ENCODE results near the gene RICTOR. TPM values are rescaled to one million over a fixed set of nuclear protein-coding genes. Genes with fewer than 3 reads are reported as not detected.

Gene RICTOR
- total and polyA plus RNA-seq, 4 donors = 4.9 to 102 (median 19.7) TPM

DNA sequence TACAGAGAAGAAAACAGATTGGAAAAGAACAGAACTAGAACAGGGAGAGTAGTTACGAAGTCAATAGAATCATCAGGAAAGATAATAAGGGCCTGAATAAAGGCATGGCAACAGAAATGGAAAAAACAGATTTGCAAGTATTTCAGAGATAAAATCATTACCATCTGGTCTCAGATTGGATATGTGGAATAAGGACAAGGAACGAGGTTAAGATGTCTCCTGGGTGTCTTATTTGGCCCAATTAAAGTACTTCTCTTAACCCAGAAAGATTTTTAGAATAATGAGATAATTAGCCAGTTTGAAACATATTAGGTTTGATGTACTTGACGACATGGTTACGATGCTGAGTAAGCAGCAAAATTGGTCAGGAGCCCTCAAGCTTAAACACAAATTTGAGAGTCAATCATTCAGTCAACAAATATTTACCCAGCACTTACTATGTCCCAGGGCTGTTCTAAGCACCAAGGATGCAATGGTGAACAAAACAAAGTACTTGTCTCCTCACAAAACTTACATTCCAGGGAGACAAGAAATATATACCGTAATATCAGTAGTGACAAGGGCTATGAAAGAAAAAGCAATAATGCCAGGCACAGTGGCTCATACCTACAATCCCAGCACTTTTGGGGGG lies 18.3 kb downstream of the RICTOR start:
- no peak overlapping the region for H3K27ac ChIP-seq (ENCODE audit: low read depth in 1 of 2, low read length in 1 of 2)
- no peaks in the 10 kb centered on the region for H3K9me3 ChIP-seq (ENCODE audit: control insufficient read depth in 4 of 4, insufficient read depth in 3 of 4, low read length in 3 of 4)
- no peak for ATAC-seq (ENCODE audit: insufficient read depth, low FRiP score)
- no peaks in the 10 kb centered on the region for H3K36me3 ChIP-seq (ENCODE audit: control insufficient read depth in 4 of 4, insufficient read depth in 4 of 4, low read length in 4 of 4)
- peaks cover 0 to 25% (median 0%) of the 10 kb centered on the region in 5 donors for H3K4me1 ChIP-seq (ENCODE audit: control insufficient read depth in 5 of 5, insufficient read depth in 5 of 5, low read length in 5 of 5)
- no peak for DNase-seq
- no peak overlapping the region for H3K4me3 ChIP-seq
- H3K27me3 ChIP-seq (ENCODE audit: control insufficient read depth in 3 of 3, insufficient read depth in 3 of 3, low read length in 2 of 3) = no peaks in the 10 kb centered on the region
- WGBS, 2 donors = 76 to 90% methylated on average over 5 of the region's 5 CpGs
- no peak overlapping the region for H3K9ac ChIP-seq (ENCODE audit: insufficient read depth in 1 of 2, low read length in 2 of 2)
- TF ChIP-seq, protein P1, sequence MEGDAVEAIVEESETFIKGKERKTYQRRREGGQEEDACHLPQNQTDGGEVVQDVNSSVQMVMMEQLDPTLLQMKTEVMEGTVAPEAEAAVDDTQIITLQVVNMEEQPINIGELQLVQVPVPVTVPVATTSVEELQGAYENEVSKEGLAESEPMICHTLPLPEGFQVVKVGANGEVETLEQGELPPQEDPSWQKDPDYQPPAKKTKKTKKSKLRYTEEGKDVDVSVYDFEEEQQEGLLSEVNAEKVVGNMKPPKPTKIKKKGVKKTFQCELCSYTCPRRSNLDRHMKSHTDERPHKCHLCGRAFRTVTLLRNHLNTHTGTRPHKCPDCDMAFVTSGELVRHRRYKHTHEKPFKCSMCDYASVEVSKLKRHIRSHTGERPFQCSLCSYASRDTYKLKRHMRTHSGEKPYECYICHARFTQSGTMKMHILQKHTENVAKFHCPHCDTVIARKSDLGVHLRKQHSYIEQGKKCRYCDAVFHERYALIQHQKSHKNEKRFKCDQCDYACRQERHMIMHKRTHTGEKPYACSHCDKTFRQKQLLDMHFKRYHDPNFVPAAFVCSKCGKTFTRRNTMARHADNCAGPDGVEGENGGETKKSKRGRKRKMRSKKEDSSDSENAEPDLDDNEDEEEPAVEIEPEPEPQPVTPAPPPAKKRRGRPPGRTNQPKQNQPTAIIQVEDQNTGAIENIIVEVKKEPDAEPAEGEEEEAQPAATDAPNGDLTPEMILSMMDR (IDR thresholded peaks at IDR 0.05; ENCODE audit: control extremely low read depth, extremely low read depth) = no peak

GRCh38 chr5:39055027-39055767 lies 19.0 kb downstream of the RICTOR start:
- peaks cover 0 to 24% (median 0%) of the 10 kb centered on the region in 5 donors for H3K4me1 ChIP-seq (ENCODE audit: control insufficient read depth in 5 of 5, insufficient read depth in 5 of 5, low read length in 5 of 5)
- ATAC-seq (ENCODE audit: insufficient read depth, low FRiP score) (no peak), DNase-seq (no peak)
- no peak overlapping the region for H3K4me3 ChIP-seq
- H3K27ac ChIP-seq (ENCODE audit: low read depth in 1 of 2, low read length in 1 of 2) = no peak overlapping the region
- H3K27me3 ChIP-seq (ENCODE audit: control insufficient read depth in 3 of 3, insufficient read depth in 3 of 3, low read length in 2 of 3) = no peaks in the 10 kb centered on the region
- TF ChIP-seq, protein P1 (IDR thresholded peaks at IDR 0.05; ENCODE audit: control extremely low read depth, extremely low read depth) = no peak
- H3K9ac ChIP-seq (ENCODE audit: insufficient read depth in 1 of 2, low read length in 2 of 2) = no peak overlapping the region
- H3K36me3 ChIP-seq (ENCODE audit: control insufficient read depth in 4 of 4, insufficient read depth in 4 of 4, low read length in 4 of 4) = no peaks in the 10 kb centered on the region
- no peaks in the 10 kb centered on the region for H3K9me3 ChIP-seq (ENCODE audit: control insufficient read depth in 4 of 4, insufficient read depth in 3 of 4, low read length in 3 of 4)
- 63 to 65% methylated on average over 3 of the region's 3 CpGs for WGBS, 2 donors

GRCh38 chr5:39053189-39053588 lies 21.0 kb downstream of the RICTOR start:
- WGBS, 2 donors = 88 to 90% methylated on average over 4 of the region's 4 CpGs
- H3K9ac ChIP-seq (ENCODE audit: insufficient read depth in 1 of 2, low read length in 2 of 2) = no peak overlapping the region
- no peaks in the 10 kb centered on the region for H3K9me3 ChIP-seq (ENCODE audit: control insufficient read depth in 4 of 4, insufficient read depth in 3 of 4, low read length in 3 of 4)
- H3K27ac ChIP-seq (ENCODE audit: low read depth in 1 of 2, low read length in 1 of 2) = peak overlapping the region in 1 of 2 donors; percentile 21
- ATAC-seq (ENCODE audit: insufficient read depth, low FRiP score) (no peak), DNase-seq (no peak)
- H3K36me3 ChIP-seq (ENCODE audit: control insufficient read depth in 4 of 4, insufficient read depth in 4 of 4, low read length in 4 of 4) = no peaks in the 10 kb centered on the region
- H3K4me3 ChIP-seq = no peak overlapping the region
- no peaks in the 10 kb centered on the region for H3K27me3 ChIP-seq (ENCODE audit: control insufficient read depth in 3 of 3, insufficient read depth in 3 of 3, low read length in 2 of 3)
- TF ChIP-seq, protein P1 (IDR thresholded peaks at IDR 0.05; ENCODE audit: control extremely low read depth, extremely low read depth) = no peak
- H3K4me1 ChIP-seq (ENCODE audit: control insufficient read depth in 5 of 5, insufficient read depth in 5 of 5, low read length in 5 of 5) = peaks cover 0 to 33% (median 0%) of the 10 kb centered on the region in 5 donors
